ENCODE results near the gene PPARD. TPM values are rescaled to one million over a fixed set of nuclear protein-coding genes. Genes with fewer than 3 reads are reported as not detected.

Gene PPARD
- total and polyA plus RNA-seq, 2 of the 13 experiments (the other 11 are each of a cell fraction or from before 2014, with no cell fraction given), result 6.1 to 13.3 TPM

- TF ChIP-seq ATF7-NPFF (CRISPR knock-in tag; IDR thresholded peaks at IDR 0.05; ENCODE audit: low read depth), result peak; percentile 55; the same call in 1 of the 2 replicates
- 0 out of 2 replicates have a peak, but pooled peaks have one; percentile 32 for TF ChIP-seq JUND (CRISPR knock-in tag; IDR thresholded peaks at IDR 0.05)
- no peak for TF ChIP-seq CENPX (CRISPR knock-in tag; IDR thresholded peaks at IDR 0.05)
- peak; percentile 66; the same call in 1 of the 2 replicates for TF ChIP-seq ZNF572 (CRISPR knock-in tag; IDR thresholded peaks at IDR 0.05)
- TF ChIP-seq KLF6 (CRISPR knock-in tag; IDR thresholded peaks at IDR 0.05), result peak; percentile 82
- peak; percentile 98 for TF ChIP-seq FOXJ3 (CRISPR knock-in tag; IDR thresholded peaks at IDR 0.05; ENCODE audit: borderline replicate concordance)
- TF ChIP-seq HNRNPL (IDR thresholded peaks at IDR 0.05; ENCODE audit: low read depth, low read length), result peak; percentile 76
- TF ChIP-seq ZNF317 (CRISPR knock-in tag; IDR thresholded peaks at IDR 0.05), result peak; percentile 85
- TF ChIP-seq ZSCAN25 (CRISPR knock-in tag; IDR thresholded peaks at IDR 0.05), result peak; percentile 84
- TF ChIP-seq ZNF569 (CRISPR knock-in tag; IDR thresholded peaks at IDR 0.05; ENCODE audit: borderline replicate concordance), result no peak
- no peak for TF ChIP-seq SMARCC2 (IDR thresholded peaks at IDR 0.05)
- TF ChIP-seq ZNF607 (CRISPR knock-in tag; IDR thresholded peaks at IDR 0.05; ENCODE audit: borderline replicate concordance), result no peak; the same call in 1 of the 2 replicates
- TF ChIP-seq ZNF646 (CRISPR knock-in tag; IDR thresholded peaks at IDR 0.05), result peak; percentile 91
- peak; percentile 72; the same call in 1 of the 2 replicates for TF ChIP-seq NAIF1 (CRISPR knock-in tag; IDR thresholded peaks at IDR 0.05; ENCODE audit: borderline replicate concordance)
- TF ChIP-seq TSC22D2 (CRISPR knock-in tag; IDR thresholded peaks at IDR 0.05; ENCODE audit: borderline replicate concordance), result peak; percentile 80; the same call in 1 of the 2 replicates
- TF ChIP-seq YY1 (IDR thresholded peaks at IDR 0.05; ENCODE audit: insufficient read depth, insufficient replicate concordance, low read depth, low read length), result peak; percentile 45
- TF ChIP-seq TBL1XR1 (IDR thresholded peaks at IDR 0.05; ENCODE audit: borderline replicate concordance, low read length, partially characterized antibody), result peak; percentile 95
- peak; percentile 64; the same call in 1 of the 2 replicates for TF ChIP-seq ZSCAN21 (CRISPR knock-in tag; IDR thresholded peaks at IDR 0.05; ENCODE audit: borderline replicate concordance)
- TF ChIP-seq ARNTL (CRISPR knock-in tag; IDR thresholded peaks at IDR 0.05), result peak; percentile 86
- peak; percentile 93 for TF ChIP-seq RXRA (CRISPR knock-in tag; IDR thresholded peaks at IDR 0.05)
These were observed 72.9 kb downstream of the PPARD start (continued) for GRCh38 chr6:35415065-35415891.

All from HepG2 (cell line).